HCT116 (cell line): ENCODE results near the gene RBMS1. TPM values are rescaled to one million over a fixed set of nuclear protein-coding genes. Genes with fewer than 3 reads are reported as not detected.

Source experiments
- ATAC-seq: fragments of 200-7000 bp; cut with Tn5 transposase; 2 replicates; pipeline ENCODE4 v1.9.1; 2020; ENCODE audit warnings: mild to moderate bottlenecking, moderate library complexity
- BruUV-seq: library from RNA; stranded (reverse); fragments of 400-500 nt; replicated peaks from 2 replicates; lab custom pipeline; 2021; lab: Mats Ljungman, UMichigan
- CTCF ChIA-PET: fragments of 300-600 bp; sonication (Branson Sonifier 250); formaldehyde crosslinking; loops from one replicate; lab custom pipeline; 2021; ENCODE audit warnings: antibody characterized with exemption; lab: Charles Lee
- POLR2A ChIA-PET: fragments of 300-600, 350-600 bp; sonication (Branson Sonifier 250); formaldehyde crosslinking; loops from one replicate; lab custom pipeline; 2021; ENCODE audit warnings: antibody characterized with exemption; lab: Charles Lee
- RAD21 ChIA-PET, 2 experiments: fragments of 300-600 bp; sonication (Branson Sonifier 250); formaldehyde crosslinking; loops; one replicate each; lab custom pipeline; 2023; ENCODE audit warnings: low total read pairs in 2 of 2; ENCODE audit not compliant: uncharacterized antibody in 2 of 2, unreplicated experiment in 2 of 2, low non-redundant PET in 1 of 2; lab: Charles Lee
- DNase-seq: peaks from one replicate; pipeline ENCODE4 v3.0.0-alpha.2; 2010; ENCODE audit warnings: low read depth, low spot score
- H2AFZ ChIP-seq: fragments of 200-600 bp; shearing (Covaris generic), sonication (generic); 2 replicates; pipeline ENCODE4 v1.6.1; 2017; ENCODE audit warnings: low read depth, mixed run types, mixed read lengths, antibody characterized with exemption, low read length; ENCODE audit not compliant: poor library complexity, severe bottlenecking
- H3K27ac ChIP-seq: 2 replicates; pipeline ENCODE4 v1.5.1; 2012; ENCODE audit warnings: low read depth, low read length
- H3K27me3 ChIP-seq: fragments of 200-600 bp; sonication (generic); 2 replicates; pipeline ENCODE4 v1.6.1; 2016; ENCODE audit warnings: mixed run types, low read length, mixed read lengths; ENCODE audit not compliant: insufficient read depth
- H3K36me3 ChIP-seq, 2 experiments: fragments of 200-500 bp in 1 of 2; fragments of 200-600 bp in 1 of 2; sonication (Bioruptor generic) in 1 of 2; sonication (generic) in 1 of 2; 2 replicates each; pipeline versions ENCODE4 v1.5.1 to v1.6.1; 2014 to 2016; ENCODE audit warnings: low read length in 2 of 2, inconsistent platforms in 1 of 2, mixed read lengths in 1 of 2, mixed run types in 1 of 2; ENCODE audit not compliant: insufficient read depth in 2 of 2, control insufficient read depth in 1 of 2
- H3K4me1 ChIP-seq, 2 experiments: fragments of 200-600 bp in 1 of 2; sonication (generic) in 1 of 2; 2 replicates each; pipeline versions ENCODE4 v1.5.1 to v1.6.1; 2012 to 2017; ENCODE audit warnings: low read length in 2 of 2, inconsistent platforms in 1 of 2, mild to moderate bottlenecking in 1 of 2, mixed read lengths in 1 of 2, mixed run types in 1 of 2, moderate library complexity in 1 of 2; ENCODE audit not compliant: insufficient read depth in 2 of 2, control insufficient read depth in 1 of 2
- H3K4me2 ChIP-seq: fragments of 200-600 bp; sonication (generic); 2 replicates; pipeline ENCODE4 v1.6.1; 2017; ENCODE audit warnings: mixed run types, low read length, mixed read lengths
- H3K4me3 ChIP-seq, 2 experiments: fragments of 200-600 bp in 1 of 2; sonication (generic) in 1 of 2; replicated peaks in 1 of 2; 2 replicates each; pipeline ENCODE4 v1.5.1; 2011 to 2016; ENCODE audit warnings: low read length in 2 of 2, control low read depth in 1 of 2, low read depth in 1 of 2, mild to moderate bottlenecking in 1 of 2, mixed read lengths in 1 of 2, mixed run types in 1 of 2
- H3K79me2 ChIP-seq: fragments of 200-600 bp; sonication (generic); 2 replicates; pipeline ENCODE4 v1.6.1; 2017; ENCODE audit warnings: mild to moderate bottlenecking, mixed run types, low read length, moderate library complexity, mixed read lengths; ENCODE audit not compliant: insufficient read depth
- H3K9ac ChIP-seq: fragments of 200-600 bp; sonication (generic); 2 replicates; pipeline ENCODE4 v1.6.1; 2016; ENCODE audit warnings: low read length, mixed read lengths
- H3K9me2 ChIP-seq: fragments of 200-600 bp; sonication (generic), shearing (Covaris generic); 2 replicates; pipeline ENCODE4 v1.6.1; 2017; ENCODE audit warnings: mixed run types, mild to moderate bottlenecking, moderate library complexity; ENCODE audit not compliant: insufficient read depth
- H3K9me3 ChIP-seq, 2 experiments: fragments of 200-500 bp in 1 of 2; fragments of 200-600 bp in 1 of 2; sonication (Bioruptor generic) in 1 of 2; sonication (generic) in 1 of 2; 2 replicates each; pipeline ENCODE4 v1.6.1; 2014 to 2017; ENCODE audit warnings: low read length in 2 of 2, mixed read lengths in 2 of 2, inconsistent platforms in 1 of 2, low read depth in 1 of 2, mild to moderate bottlenecking in 1 of 2, mixed run types in 1 of 2, moderate library complexity in 1 of 2; ENCODE audit not compliant: control insufficient read depth in 1 of 2, insufficient read depth in 1 of 2
- H4K20me1 ChIP-seq: fragments of 200-600 bp; sonication (generic), shearing (Covaris generic); 2 replicates; pipeline ENCODE4 v1.6.1; 2017; ENCODE audit warnings: mixed run types, mild to moderate bottlenecking, moderate library complexity; ENCODE audit not compliant: insufficient read depth
- CEBPB ChIP-seq: IDR thresholded peaks from 2 replicates; pipeline ENCODE4 v1.6.1; 2012; ENCODE audit warnings: low read depth
- EGR1 ChIP-seq: IDR thresholded peaks from 2 replicates; pipeline ENCODE4 v1.6.1; 2012; ENCODE audit warnings: low read depth
- ELF1 ChIP-seq: IDR thresholded peaks from 2 replicates; pipeline ENCODE4 v1.6.1; 2012; ENCODE audit warnings: low read depth, borderline replicate concordance
- EZH2phosphoT487 ChIP-seq: fragments of 200-600 bp; IDR thresholded peaks from 2 replicates; pipeline ENCODE4 v1.6.1; 2018; ENCODE audit warnings: antibody characterized with exemption, borderline replicate concordance
- FOSL1 ChIP-seq: IDR thresholded peaks from 2 replicates; pipeline ENCODE4 v1.6.1; 2012; ENCODE audit warnings: low read depth
- JUND ChIP-seq: IDR thresholded peaks from 2 replicates; pipeline ENCODE4 v1.6.1; 2012
- POLR2A ChIP-seq: IDR thresholded peaks from 2 replicates; pipeline ENCODE4 v1.7.0; 2011; ENCODE audit warnings: borderline replicate concordance; ENCODE audit not compliant: insufficient read depth, insufficient read length; ENCODE audit errors: extremely low read depth
- POLR2AphosphoS5 ChIP-seq: IDR thresholded peaks from 2 replicates; pipeline ENCODE4 v1.6.1; 2011; ENCODE audit warnings: mild to moderate bottlenecking, low read depth, low read length, moderate library complexity
- RAD21 ChIP-seq: IDR thresholded peaks from 2 replicates; pipeline ENCODE4 v1.6.1; 2012; ENCODE audit warnings: low read depth, mild to moderate bottlenecking
- SIN3A ChIP-seq: IDR thresholded peaks from 2 replicates; pipeline ENCODE4 v1.6.1; 2012; ENCODE audit warnings: low read depth
- SP1 ChIP-seq: IDR thresholded peaks from 2 replicates; pipeline ENCODE4 v1.6.1; 2012; ENCODE audit warnings: low read depth
- TCF7L2 ChIP-seq: IDR thresholded peaks from 2 replicates; pipeline ENCODE4 v1.7.0; 2011; ENCODE audit warnings: borderline replicate concordance, inconsistent platforms; ENCODE audit not compliant: insufficient read depth, insufficient read length; ENCODE audit errors: extremely low read depth
- YY1 ChIP-seq: IDR thresholded peaks from 2 replicates; pipeline ENCODE4 v1.6.1; 2011; ENCODE audit warnings: low read length, low read depth, moderate library complexity, mild to moderate bottlenecking; ENCODE audit not compliant: insufficient replicate concordance; ENCODE audit errors: extremely low read depth
- ZFX ChIP-seq: fragments of 450-650 bp; IDR thresholded peaks from 2 replicates; pipeline ENCODE4 v1.6.1; 2017
- ZNF274 ChIP-seq: fragments of 200-500 bp; sonication (Bioruptor generic); IDR thresholded peaks from 2 replicates; pipeline ENCODE4 v1.6.1; 2014; ENCODE audit warnings: mild to moderate bottlenecking, low read depth, low read length, inconsistent platforms
- intact Hi-C: fragments of 100-400 bp; cut with micrococcal nuclease; formaldehyde crosslinking; loops from 2 replicates; pipeline ENCODE4 v1.10.0; 2022
- total RNA-seq: library from RNA; stranded (reverse); gene quantifications from one replicate; pipeline ENCODE4 v1.2.1, GENCODE V29; 2021; ENCODE audit not compliant: unreplicated experiment
- TF ChIP-seq, protein P1 (sequence below): IDR thresholded peaks from 2 replicates; pipeline ENCODE4 v1.6.1; 2011; ENCODE audit warnings: mild to moderate bottlenecking, low read length, moderate library complexity; ENCODE audit not compliant: insufficient replicate concordance; ENCODE audit errors: extremely low read depth
- TF ChIP-seq, protein P2 (sequence below): IDR thresholded peaks from 2 replicates; pipeline ENCODE4 v1.6.1; 2012
- TF ChIP-seq, protein P3 (sequence below), 3 experiments: fragments of 200-600 bp in 1 of 3; sonication (generic) in 1 of 3; IDR thresholded peaks in 2 of 3; conservative IDR thresholded peaks in 1 of 3; 2 replicates each; pipeline ENCODE4 v1.5.1; 2012 to 2017; ENCODE audit warnings: low read depth in 2 of 3, low read length in 2 of 3, antibody characterized with exemption in 1 of 3, borderline replicate concordance in 1 of 3, control low read depth in 1 of 3, mild to moderate bottlenecking in 1 of 3, mixed read lengths in 1 of 3, mixed run types in 1 of 3, moderate library complexity in 1 of 3; ENCODE audit not compliant: insufficient read depth in 1 of 3
- TF ChIP-seq, protein P4 (sequence below): IDR thresholded peaks from 2 replicates; pipeline ENCODE4 v1.6.1; 2012; ENCODE audit warnings: low read depth
- TF ChIP-seq, protein P5 (sequence below): IDR thresholded peaks from 2 replicates; pipeline ENCODE4 v1.6.1; 2012

Gene RBMS1
- total RNA-seq, 1 experiment from 2014 or later, result 17.6 TPM

DNA sequence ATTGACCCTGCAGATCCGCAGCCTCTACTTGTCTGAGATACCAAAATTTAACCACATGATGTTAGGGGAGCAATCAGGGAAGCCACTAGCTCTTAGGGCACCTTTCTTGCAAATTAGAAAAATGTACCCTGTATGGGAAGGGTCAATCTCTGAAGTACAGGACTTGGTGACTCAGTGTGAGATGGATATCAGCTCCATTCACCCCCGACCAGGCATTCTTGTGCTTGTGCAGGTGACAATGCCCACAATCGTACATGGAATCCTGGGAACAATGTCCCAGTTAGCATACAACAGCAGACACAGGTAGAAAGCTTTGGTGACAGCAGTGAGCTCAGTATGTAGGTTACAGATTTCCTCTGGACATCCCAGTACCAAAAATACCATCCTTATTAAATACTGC, 155.9 kb downstream of the RBMS1 start:
- DNase-seq (no peak), ATAC-seq (no peak)
- Histone ChIP-seq H3K27me3 (no peaks in the 10 kb centered on the region), H3K9ac (no peak overlapping the region), H3K27ac (no peak overlapping the region), H3K4me3 (no peak overlapping the region), H3K79me2 (no peaks in the 10 kb centered on the region), H3K36me3 (no peaks in the 10 kb centered on the region), H2AFZ (no peak overlapping the region), H3K4me2 (no peak overlapping the region), H4K20me1 (no peaks in the 10 kb centered on the region), H3K9me3 (no peaks in the 10 kb centered on the region), H3K9me2 (no peaks in the 10 kb centered on the region), H3K4me1 (no peaks in the 10 kb centered on the region)
- BruUV-seq, result no TSS peak
- RAD21 ChIA-PET, result no interaction called here
- intact Hi-C loops, result no loop called here
- no peak for TF ChIP-seq CEBPB
- TF ChIP-seq, protein P1, sequence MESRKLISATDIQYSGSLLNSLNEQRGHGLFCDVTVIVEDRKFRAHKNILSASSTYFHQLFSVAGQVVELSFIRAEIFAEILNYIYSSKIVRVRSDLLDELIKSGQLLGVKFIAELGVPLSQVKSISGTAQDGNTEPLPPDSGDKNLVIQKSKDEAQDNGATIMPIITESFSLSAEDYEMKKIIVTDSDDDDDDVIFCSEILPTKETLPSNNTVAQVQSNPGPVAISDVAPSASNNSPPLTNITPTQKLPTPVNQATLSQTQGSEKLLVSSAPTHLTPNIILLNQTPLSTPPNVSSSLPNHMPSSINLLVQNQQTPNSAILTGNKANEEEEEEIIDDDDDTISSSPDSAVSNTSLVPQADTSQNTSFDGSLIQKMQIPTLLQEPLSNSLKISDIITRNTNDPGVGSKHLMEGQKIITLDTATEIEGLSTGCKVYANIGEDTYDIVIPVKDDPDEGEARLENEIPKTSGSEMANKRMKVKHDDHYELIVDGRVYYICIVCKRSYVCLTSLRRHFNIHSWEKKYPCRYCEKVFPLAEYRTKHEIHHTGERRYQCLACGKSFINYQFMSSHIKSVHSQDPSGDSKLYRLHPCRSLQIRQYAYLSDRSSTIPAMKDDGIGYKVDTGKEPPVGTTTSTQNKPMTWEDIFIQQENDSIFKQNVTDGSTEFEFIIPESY, result no peak
- TF ChIP-seq POLR2A, result no peak
- TF ChIP-seq, protein P2, sequence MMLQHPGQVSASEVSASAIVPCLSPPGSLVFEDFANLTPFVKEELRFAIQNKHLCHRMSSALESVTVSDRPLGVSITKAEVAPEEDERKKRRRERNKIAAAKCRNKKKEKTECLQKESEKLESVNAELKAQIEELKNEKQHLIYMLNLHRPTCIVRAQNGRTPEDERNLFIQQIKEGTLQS, result no peak
- TF ChIP-seq ZNF274, result no peak
- TF ChIP-seq TCF7L2, result no peak
- no peak for TF ChIP-seq ZFX
- no peak for TF ChIP-seq FOSL1
- TF ChIP-seq YY1, result no peak
- TF ChIP-seq POLR2AphosphoS5, result no peak
- TF ChIP-seq, protein P3, sequence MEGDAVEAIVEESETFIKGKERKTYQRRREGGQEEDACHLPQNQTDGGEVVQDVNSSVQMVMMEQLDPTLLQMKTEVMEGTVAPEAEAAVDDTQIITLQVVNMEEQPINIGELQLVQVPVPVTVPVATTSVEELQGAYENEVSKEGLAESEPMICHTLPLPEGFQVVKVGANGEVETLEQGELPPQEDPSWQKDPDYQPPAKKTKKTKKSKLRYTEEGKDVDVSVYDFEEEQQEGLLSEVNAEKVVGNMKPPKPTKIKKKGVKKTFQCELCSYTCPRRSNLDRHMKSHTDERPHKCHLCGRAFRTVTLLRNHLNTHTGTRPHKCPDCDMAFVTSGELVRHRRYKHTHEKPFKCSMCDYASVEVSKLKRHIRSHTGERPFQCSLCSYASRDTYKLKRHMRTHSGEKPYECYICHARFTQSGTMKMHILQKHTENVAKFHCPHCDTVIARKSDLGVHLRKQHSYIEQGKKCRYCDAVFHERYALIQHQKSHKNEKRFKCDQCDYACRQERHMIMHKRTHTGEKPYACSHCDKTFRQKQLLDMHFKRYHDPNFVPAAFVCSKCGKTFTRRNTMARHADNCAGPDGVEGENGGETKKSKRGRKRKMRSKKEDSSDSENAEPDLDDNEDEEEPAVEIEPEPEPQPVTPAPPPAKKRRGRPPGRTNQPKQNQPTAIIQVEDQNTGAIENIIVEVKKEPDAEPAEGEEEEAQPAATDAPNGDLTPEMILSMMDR (IDR thresholded peaks at IDR 0.05 in 2 of 3, conservative IDR thresholded peaks at IDR 0.05 in 1 of 3; ENCODE audit: borderline replicate concordance in 1 of 3, insufficient read depth in 1 of 3, low read depth in 2 of 3, low read length in 2 of 3), result no peak
- no peak for TF ChIP-seq SIN3A
- TF ChIP-seq RAD21, result no peak
- no peak for TF ChIP-seq ELF1
- TF ChIP-seq JUND, result no peak
- TF ChIP-seq EZH2phosphoT487, result no peak
- TF ChIP-seq SP1, result no peak
- TF ChIP-seq, protein P4, sequence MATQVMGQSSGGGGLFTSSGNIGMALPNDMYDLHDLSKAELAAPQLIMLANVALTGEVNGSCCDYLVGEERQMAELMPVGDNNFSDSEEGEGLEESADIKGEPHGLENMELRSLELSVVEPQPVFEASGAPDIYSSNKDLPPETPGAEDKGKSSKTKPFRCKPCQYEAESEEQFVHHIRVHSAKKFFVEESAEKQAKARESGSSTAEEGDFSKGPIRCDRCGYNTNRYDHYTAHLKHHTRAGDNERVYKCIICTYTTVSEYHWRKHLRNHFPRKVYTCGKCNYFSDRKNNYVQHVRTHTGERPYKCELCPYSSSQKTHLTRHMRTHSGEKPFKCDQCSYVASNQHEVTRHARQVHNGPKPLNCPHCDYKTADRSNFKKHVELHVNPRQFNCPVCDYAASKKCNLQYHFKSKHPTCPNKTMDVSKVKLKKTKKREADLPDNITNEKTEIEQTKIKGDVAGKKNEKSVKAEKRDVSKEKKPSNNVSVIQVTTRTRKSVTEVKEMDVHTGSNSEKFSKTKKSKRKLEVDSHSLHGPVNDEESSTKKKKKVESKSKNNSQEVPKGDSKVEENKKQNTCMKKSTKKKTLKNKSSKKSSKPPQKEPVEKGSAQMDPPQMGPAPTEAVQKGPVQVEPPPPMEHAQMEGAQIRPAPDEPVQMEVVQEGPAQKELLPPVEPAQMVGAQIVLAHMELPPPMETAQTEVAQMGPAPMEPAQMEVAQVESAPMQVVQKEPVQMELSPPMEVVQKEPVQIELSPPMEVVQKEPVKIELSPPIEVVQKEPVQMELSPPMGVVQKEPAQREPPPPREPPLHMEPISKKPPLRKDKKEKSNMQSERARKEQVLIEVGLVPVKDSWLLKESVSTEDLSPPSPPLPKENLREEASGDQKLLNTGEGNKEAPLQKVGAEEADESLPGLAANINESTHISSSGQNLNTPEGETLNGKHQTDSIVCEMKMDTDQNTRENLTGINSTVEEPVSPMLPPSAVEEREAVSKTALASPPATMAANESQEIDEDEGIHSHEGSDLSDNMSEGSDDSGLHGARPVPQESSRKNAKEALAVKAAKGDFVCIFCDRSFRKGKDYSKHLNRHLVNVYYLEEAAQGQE, result no peak
- no peak for TF ChIP-seq EGR1
- TF ChIP-seq, protein P5, sequence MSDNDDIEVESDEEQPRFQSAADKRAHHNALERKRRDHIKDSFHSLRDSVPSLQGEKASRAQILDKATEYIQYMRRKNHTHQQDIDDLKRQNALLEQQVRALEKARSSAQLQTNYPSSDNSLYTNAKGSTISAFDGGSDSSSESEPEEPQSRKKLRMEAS, result no peak
- CTCF ChIA-PET, result interaction anchor here (1.9 kb wide), 1 partner anchor 14 kb away, joined by 8 read pairs; no protein-coding TSS in a partner anchor
- POLR2A ChIA-PET, result no interaction called here
